ENCODE data around the gene FUZ.

DNA sequence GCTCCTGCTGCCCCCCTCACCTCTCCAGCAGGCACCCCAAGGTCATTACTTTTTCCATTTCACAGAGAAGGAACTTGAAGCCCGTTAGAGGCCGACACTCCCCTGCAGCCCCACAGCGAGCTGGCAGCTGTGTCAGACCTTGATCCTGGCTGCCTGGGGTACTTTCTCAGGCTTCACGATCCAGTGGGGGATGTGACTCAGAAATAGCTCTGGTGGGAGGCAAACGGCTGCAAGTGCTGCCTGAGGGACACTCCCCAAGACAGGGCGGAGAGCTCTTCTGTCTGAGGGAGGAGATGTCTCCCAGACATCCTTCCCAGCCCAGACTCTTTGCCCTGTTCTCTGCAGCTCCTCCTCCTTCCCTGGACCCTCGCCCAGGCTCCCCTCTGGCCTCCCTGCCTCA, 54.8 kb downstream of the FUZ start:
- TF ChIP-seq, protein P1, sequence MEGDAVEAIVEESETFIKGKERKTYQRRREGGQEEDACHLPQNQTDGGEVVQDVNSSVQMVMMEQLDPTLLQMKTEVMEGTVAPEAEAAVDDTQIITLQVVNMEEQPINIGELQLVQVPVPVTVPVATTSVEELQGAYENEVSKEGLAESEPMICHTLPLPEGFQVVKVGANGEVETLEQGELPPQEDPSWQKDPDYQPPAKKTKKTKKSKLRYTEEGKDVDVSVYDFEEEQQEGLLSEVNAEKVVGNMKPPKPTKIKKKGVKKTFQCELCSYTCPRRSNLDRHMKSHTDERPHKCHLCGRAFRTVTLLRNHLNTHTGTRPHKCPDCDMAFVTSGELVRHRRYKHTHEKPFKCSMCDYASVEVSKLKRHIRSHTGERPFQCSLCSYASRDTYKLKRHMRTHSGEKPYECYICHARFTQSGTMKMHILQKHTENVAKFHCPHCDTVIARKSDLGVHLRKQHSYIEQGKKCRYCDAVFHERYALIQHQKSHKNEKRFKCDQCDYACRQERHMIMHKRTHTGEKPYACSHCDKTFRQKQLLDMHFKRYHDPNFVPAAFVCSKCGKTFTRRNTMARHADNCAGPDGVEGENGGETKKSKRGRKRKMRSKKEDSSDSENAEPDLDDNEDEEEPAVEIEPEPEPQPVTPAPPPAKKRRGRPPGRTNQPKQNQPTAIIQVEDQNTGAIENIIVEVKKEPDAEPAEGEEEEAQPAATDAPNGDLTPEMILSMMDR (IDR thresholded peaks at IDR 0.05) = no peak
- TF ChIP-seq POLR2A (IDR thresholded peaks at IDR 0.05) = no peak
